Heart right ventricle (tissue), 16 donors: ENCODE results near the gene C2CD4A. TPM values are rescaled to one million over a fixed set of nuclear protein-coding genes. Genes with fewer than 3 reads are reported as not detected.

ENCODE experiments used
- ATAC-seq, 8 donors: fragments of 200-7000 bp; cut with Tn5 transposase; one replicate each; pipeline ENCODE4 v1.9.1; 2020; ENCODE audit warnings: mild to moderate bottlenecking in 8 of 8, moderate library complexity in 8 of 8, moderate number of reproducible peaks in 1 of 8
- DNase-seq, 2 donors: peaks; one replicate each; pipeline ENCODE4 v3.0.0-alpha.2; 2020
- H3K27ac ChIP-seq, 10 donors: fragments of 200-600 bp; sonication (generic) in 2 of 10; one replicate each; pipeline versions ENCODE4 v1.5.0 to v1.8.0; 2020 to 2022; ENCODE audit warnings: mild to moderate bottlenecking in 3 of 10
- H3K27me3 ChIP-seq, 7 donors: fragments of 200-600 bp; one replicate each; pipeline ENCODE4 v1.8.0; 2021 to 2022; ENCODE audit warnings: mild to moderate bottlenecking in 2 of 7
- H3K36me3 ChIP-seq, 9 donors: fragments of 200-600 bp; sonication (generic) in 1 of 9; one replicate each; pipeline versions ENCODE4 v1.5.0 to v1.8.0; 2020 to 2022; ENCODE audit warnings: mild to moderate bottlenecking in 2 of 9
- H3K4me1 ChIP-seq, 9 donors: fragments of 200-600 bp; sonication (generic) in 1 of 9; one replicate each; pipeline versions ENCODE4 v1.5.0 to v1.8.0; 2020 to 2022; ENCODE audit warnings: mild to moderate bottlenecking in 4 of 9
- H3K4me3 ChIP-seq, 10 donors: fragments of 200-600 bp; sonication (generic) in 2 of 10; one replicate each; pipeline versions ENCODE4 v1.5.0 to v1.8.0; 2020 to 2022; ENCODE audit warnings: mild to moderate bottlenecking in 7 of 10, moderate library complexity in 2 of 10
- H3K9me3 ChIP-seq, 11 donors: fragments of 200-600 bp in 10 of 11; sonication (generic) in 2 of 11; one replicate each; pipeline versions ENCODE4 v1.5.0 to v1.8.0; 2013 to 2022; ENCODE audit warnings: mild to moderate bottlenecking in 2 of 11, control low read depth in 1 of 11, moderate library complexity in 1 of 11
- WGBS, 2 donors: extraction: QIAGEN DNeasy Blood & Tissue Kit; methylation state at CpG; one replicate each; pipeline ENCODE4 v1.1.7; 2013; ENCODE audit warnings: inconsistent platforms in 1 of 2; 5-methylcytosine and 5-hydroxymethylcytosine counted together
- intact Hi-C, 10 donors: fragments of 100-400 bp; cut with DNase I; formaldehyde crosslinking; loops; one replicate each; pipeline versions ENCODE4 v1.11.1 to v1.14.2; 2022
- polyA plus RNA-seq, 2 donors: library from polyadenylated mRNA; stranded (reverse); fragments of 200-250 nt; gene quantifications; one replicate each; pipeline ENCODE4 v1.2.3, GENCODE V29; 2013
- total RNA-seq, 10 donors: library from RNA; stranded (reverse); fragmentation: NEBNext Ultra II Directional in 3 of 10; extraction: Animal tissue kit (Norgen Biotek cat#: 25700) in 3 of 10; gene quantifications; one replicate each; pipeline versions ENCODE4 v1.2.1 to v1.2.4, GENCODE V29; 2021 to 2023
- TF ChIP-seq, protein P1 (sequence below), 9 donors: fragments of 200-600 bp; sonication (generic) in 2 of 9; IDR thresholded peaks; one replicate each; pipeline versions ENCODE4 v1.5.0 to v1.8.0; 2021 to 2022; ENCODE audit warnings: antibody characterized with exemption in 9 of 9, mild to moderate bottlenecking in 5 of 9, moderate library complexity in 1 of 9
- donor health status: Arrhythmogenic right ventricular cardiomyopathy.
- donor health status: ischemic (EF 13 %, LVEDD 7.1; RV severe dilation, severe dysfunction).
- donor health status: healthy with polysubstance abuse.
- donor health status: DM: no; HTN: yes; CAD: no.
- donor health status: DM: no; HTN: no; CAD: no.
- donor health status: ischemic (EF 25% LVEDD 6.9; RV normal size, moderate dysfunction).
- donor health status: ischemic (EF 25% LVEDD 5.7; RV mildly dilated, moderate dysfunction).
- donor health status: healthy.
- donor health status: DM: yes; HTN: yes; CAD: no.
- donor health status: Ischemic cardiomyopathy.
- donor health status: ischemic (EF 35%, LVEDD 5.7; RV mildly dilated, moderate dysfunction).
- donor health status: nonischemic (EF 11% LVEDD 7.7; RV severe dilation, severe dysfunction).
- donor health status: DM: yes; HTN: yes; CAD: no.
- donor health status: PGD.
- donor health status: ischemic (EF 29% LVEDD 5.4; RV normal size, mild dysfunction).
- donor health status: nonischemic (EF 23%, LVEDD 6.1; RV moderate dilation, normal function).

The C2CD4A gene
- total and polyA plus RNA-seq, 12 donors, result 0.01 to 0.25 TPM; not detected in 10

DNA sequence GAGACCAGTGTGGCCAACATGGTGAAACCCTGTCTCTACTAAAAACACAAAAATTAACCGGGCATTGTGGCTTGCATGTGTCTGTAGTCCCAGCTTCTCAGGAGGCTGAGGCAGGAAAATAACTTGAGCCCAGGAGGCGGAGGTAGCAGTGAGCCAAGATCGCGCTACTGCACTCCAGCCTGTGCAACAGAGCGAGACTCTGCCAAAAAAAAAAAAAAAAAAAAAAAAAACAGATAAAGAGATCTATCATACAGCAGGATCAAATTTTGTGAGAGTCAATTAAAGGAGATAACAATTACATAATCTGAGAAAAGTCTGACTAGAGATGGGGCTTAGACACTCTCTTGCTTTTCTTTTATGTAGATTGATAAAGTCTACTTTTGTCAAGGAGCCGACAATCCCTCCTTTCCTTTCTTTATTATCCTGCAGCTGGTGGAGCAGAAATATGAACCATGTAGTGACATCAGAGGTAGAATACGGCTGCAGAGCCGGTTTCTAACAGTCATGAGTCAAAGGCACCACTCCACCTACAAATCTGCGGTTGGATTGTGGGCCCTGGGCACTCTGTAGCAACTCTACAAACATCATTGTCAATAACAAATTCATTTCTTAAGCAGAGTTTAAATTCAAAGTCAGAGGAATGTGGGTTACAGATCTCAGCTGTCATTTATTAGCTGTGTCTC lies 9.0 kb downstream of the C2CD4A start:
- Histone ChIP-seq H3K27me3 (peaks cover 0 to 5% (median 0%) of the 10 kb centered on the region in 7 donors), H3K4me1 (no peaks in the 10 kb centered on the region), H3K9me3 (no peaks in the 10 kb centered on the region), H3K36me3 (no peaks in the 10 kb centered on the region), H3K27ac (no peak overlapping the region), H3K4me3 (no peak overlapping the region)
- TF ChIP-seq, protein P1, sequence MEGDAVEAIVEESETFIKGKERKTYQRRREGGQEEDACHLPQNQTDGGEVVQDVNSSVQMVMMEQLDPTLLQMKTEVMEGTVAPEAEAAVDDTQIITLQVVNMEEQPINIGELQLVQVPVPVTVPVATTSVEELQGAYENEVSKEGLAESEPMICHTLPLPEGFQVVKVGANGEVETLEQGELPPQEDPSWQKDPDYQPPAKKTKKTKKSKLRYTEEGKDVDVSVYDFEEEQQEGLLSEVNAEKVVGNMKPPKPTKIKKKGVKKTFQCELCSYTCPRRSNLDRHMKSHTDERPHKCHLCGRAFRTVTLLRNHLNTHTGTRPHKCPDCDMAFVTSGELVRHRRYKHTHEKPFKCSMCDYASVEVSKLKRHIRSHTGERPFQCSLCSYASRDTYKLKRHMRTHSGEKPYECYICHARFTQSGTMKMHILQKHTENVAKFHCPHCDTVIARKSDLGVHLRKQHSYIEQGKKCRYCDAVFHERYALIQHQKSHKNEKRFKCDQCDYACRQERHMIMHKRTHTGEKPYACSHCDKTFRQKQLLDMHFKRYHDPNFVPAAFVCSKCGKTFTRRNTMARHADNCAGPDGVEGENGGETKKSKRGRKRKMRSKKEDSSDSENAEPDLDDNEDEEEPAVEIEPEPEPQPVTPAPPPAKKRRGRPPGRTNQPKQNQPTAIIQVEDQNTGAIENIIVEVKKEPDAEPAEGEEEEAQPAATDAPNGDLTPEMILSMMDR (IDR thresholded peaks at IDR 0.05), result no peak
- 82 to 84% methylated on average over 9 of the region's 9 CpGs for WGBS, 2 donors
- DNase-seq (no peak), ATAC-seq (peak in 3 of 8 donors; percentile 33 to 56 (median 55))
- intact Hi-C loops, result loop anchor here in 4 of 10 donors (10.0 kb wide), 2 partner anchors 201 to 229 kb away; no protein-coding TSS in a partner anchor

DNA sequence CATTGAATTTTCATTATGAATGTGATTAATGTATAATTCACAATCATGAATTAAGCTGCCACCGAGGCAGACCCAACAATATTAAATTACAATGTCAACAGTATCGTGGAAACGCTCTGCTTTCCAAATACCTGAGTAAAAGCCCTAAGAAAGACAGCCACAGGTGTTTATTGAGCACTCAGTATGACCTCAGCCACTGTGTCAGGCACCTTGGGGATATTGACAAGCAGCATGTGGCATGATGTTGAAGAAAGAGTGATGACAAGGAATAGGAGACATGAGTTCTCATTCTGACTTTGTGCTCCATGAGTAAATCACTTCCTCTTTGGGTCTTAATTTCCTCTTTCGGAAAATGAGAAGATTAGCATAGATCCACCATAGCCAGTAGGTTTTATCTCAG lies 12.8 kb downstream of the C2CD4A start:
- H3K4me3 ChIP-seq, result no peak overlapping the region
- H3K4me1 ChIP-seq, result no peaks in the 10 kb centered on the region
- 89 to 91% methylated on average over 4 of the region's 4 CpGs for WGBS, 2 donors
- DNase-seq, result no peak
- no peaks in the 10 kb centered on the region for H3K9me3 ChIP-seq
- no peak overlapping the region for H3K27ac ChIP-seq
- H3K27me3 ChIP-seq, result peaks cover 0 to 5% (median 0%) of the 10 kb centered on the region in 7 donors
- TF ChIP-seq, protein P1 (IDR thresholded peaks at IDR 0.05), result no peak
- ATAC-seq, result no peak
- intact Hi-C loops, result loop anchor here in 4 of 10 donors (10.0 kb wide), 2 partner anchors 205 to 225 kb away; no protein-coding TSS in a partner anchor
- no peaks in the 10 kb centered on the region for H3K36me3 ChIP-seq

- H3K9me3 ChIP-seq, result no peaks in the 10 kb centered on the region
- TF ChIP-seq, protein P1 (IDR thresholded peaks at IDR 0.05), result peak in 1 of 9 donors; percentile 10
- peaks cover 0 to 12% (median 5%) of the 10 kb centered on the region in 9 donors for H3K4me1 ChIP-seq
- H3K36me3 ChIP-seq, result no peaks in the 10 kb centered on the region
- ATAC-seq (no peak), DNase-seq (no peak)
- no peak overlapping the region for H3K27ac ChIP-seq
- intact Hi-C loops, result no loop called here
- no peak overlapping the region for H3K4me3 ChIP-seq
- no peaks in the 10 kb centered on the region for H3K27me3 ChIP-seq
- WGBS, 2 donors, result 73 to 74% methylated on average over 9 of the region's 9 CpGs
Measured at GRCh38 chr15:62083194-62084154, 16.7 kb downstream of the C2CD4A start.

DNA sequence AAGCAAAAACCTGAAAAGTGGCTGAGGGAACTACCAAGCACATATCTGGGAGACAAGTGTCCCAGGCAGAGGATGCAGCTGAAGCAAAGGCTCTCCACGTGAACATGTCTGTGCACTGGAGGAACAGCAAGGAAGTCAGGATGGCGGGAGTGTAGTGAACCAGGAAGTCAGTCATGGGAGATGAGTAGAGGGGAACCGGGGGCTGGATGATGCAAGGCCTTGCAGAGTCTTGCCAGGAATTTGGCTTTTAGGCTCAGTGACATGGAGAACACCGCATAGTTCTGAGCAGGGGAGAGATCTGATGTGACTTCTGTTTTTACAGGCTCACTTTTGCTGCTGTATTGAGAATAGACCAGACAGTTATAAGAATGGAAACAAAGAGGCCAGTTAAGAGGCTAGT lies 19.0 kb downstream of the C2CD4A start:
- H3K4me3 ChIP-seq, result no peak overlapping the region
- H3K27me3 ChIP-seq, result no peaks in the 10 kb centered on the region
- TF ChIP-seq, protein P1 (IDR thresholded peaks at IDR 0.05), result no peak
- intact Hi-C loops, result no loop called here
- no peak for DNase-seq
- WGBS, 2 donors, result 56 to 60% methylated on average over 4 of the region's 4 CpGs
- no peaks in the 10 kb centered on the region for H3K9me3 ChIP-seq
- peaks cover 0 to 12% (median 5%) of the 10 kb centered on the region in 9 donors for H3K4me1 ChIP-seq
- H3K27ac ChIP-seq, result peak overlapping the region in 1 of 10 donors; percentile 19
- ATAC-seq, result peak in 1 of 8 donors; percentile 44
- no peaks in the 10 kb centered on the region for H3K36me3 ChIP-seq
